GM21619 (cell line): ENCODE results near the gene MAP3K14.
"Not testable (repeated sequence)": the region's sequence is repeated elsewhere in the genome, so short reads cannot be mapped to it uniquely, and the experiment has no call there.

Experiments
- ATAC-seq: cut with Tn5 transposase; IDR thresholded peaks from one replicate; pipeline ENCODE4 v1.9.1; 2021; ENCODE audit not compliant: unreplicated experiment

MAP3K14 gene

DNA sequence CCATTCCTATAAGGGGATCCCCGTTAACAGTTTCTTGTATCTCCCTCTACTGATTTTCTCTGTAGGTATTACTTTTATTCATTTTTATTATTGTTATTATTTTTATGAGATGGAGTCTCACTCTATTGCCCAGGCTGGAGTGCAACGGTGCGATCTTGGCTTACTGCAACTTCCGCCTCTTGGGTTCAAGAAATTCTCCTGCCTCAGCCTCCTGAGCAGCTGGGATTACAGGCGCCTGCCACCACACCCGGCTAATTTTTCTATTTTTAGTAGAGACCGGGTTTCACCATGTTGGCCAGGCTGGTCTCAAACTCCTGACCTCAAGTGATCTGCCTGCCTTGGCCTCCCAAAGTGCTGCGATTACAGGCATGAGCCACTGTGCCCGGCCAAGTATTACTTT is 14.6 kb downstream of the MAP3K14 start:
- ATAC-seq = not testable (repeated sequence)

DNA sequence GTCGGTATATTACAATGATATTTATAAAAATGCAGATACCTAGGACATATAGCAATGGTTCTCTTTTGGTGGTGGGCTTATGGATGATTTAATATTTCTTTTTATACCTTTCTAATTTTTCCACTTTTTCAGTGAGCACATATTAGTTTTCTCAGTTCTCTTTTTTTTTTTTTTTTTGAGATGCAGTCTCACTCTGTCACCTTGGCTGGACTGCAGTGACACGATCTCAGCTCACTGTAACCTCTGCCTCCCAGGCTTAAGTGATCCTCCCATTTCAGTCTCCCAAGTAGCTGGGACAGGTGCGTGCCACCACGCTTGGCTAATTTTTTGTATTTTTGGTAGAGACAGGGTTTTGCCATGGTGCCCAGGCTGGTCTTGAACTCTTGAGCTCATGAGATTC is 15.1 kb downstream of the MAP3K14 start:
- no peak for ATAC-seq

DNA sequence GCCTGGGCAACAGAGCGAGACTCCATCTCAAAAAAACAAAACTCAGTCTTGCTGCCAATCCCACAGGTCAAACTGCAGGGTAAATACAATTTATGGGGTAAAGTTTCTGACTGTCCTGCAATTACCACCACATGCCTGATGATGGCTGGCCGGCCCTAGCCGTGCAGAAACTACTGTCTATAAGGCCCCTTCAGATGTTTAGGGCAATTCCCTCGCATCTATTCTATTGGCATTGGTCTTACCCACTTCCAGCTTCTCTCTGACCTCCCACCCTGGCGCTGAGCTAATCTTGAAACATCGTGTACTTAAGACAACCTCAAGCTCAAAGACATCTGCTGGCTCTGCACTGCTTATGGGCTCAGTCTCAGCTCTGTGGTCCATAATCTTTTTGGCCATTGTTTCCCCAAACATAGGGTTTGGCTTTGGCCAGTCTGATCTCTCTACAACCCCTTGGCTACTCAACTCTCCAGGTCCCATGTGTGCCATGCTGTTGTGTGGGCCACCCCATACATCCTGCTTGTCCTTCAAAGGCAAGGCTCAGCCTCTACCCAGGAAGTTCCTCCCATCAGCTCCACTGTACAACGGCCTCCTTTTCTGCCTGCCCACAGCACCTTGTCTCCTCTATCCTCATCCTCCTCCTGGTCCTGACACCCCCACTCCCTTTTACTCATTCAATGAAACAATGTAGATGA is 16.6 kb downstream of the MAP3K14 start:
- ATAC-seq = no peak

DNA sequence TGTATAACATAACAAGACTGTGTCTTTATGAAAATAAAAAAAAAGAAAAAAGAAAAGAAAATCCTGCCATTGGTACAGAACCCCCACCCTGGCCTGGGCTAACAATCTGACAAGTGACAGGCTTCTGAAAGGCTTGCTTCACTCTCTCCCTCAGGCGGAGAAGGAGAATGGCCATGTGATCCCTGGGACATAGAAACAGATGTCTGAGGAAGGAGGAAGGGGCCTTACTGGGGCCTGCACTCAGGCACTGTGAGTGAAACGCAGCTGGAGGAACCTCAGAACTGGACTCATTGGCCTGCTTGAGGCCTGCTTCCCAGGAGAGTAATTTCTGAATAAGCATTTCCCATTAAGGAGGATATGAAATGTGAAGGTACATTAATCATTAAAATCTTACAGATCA is 17.5 kb downstream of the MAP3K14 start:
- no peak for ATAC-seq

DNA sequence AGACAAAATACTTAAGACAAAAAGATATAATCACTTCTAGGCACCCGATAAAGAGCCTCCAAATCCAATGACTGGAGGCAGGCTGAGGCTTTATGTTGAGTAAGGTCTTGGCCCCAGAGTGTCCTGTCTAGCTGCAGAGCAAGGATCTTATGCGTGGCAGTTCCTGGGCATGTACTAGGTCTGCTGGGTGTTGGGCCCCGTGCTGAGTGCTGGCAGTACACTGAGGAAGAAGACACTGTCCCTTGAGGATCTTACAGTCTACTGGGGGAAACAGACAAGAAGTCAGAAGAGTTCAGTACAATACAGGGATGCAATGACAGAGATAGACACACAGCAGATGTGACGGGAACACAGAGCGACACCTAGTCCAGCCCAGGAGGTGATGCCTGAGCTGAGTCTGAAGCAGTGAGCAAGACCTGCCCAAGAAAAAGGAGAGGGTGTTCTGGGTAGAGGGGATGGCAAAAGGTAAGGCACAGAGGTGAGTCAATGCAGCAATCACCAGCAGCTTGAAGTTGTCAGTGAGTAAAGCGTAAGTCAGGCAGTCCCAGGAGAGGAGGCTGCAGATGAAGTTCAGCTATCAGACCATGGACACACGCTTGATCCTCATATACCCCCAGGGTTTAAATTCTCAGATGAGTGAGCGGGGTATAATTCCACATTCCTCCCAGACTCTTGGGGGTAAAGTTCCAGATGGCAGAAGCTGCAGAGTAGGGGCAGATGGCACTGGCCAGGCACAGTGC is 18.1 kb downstream of the MAP3K14 start:
- ATAC-seq = no peak

DNA sequence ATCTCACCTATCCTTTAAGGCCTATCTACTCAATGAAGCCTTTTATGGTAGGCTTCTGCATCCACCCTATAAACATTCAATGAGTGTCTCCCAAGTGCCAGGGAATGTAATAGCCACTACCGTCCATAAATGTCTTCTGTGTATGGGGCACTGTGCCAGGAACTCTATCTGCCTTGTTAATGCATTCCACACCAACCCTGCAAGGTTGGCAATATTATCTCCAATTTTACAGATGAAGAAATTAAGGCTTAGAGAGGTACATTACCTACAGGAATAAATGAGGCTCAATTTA is 20.0 kb downstream of the MAP3K14 start:
- ATAC-seq = no peak

DNA sequence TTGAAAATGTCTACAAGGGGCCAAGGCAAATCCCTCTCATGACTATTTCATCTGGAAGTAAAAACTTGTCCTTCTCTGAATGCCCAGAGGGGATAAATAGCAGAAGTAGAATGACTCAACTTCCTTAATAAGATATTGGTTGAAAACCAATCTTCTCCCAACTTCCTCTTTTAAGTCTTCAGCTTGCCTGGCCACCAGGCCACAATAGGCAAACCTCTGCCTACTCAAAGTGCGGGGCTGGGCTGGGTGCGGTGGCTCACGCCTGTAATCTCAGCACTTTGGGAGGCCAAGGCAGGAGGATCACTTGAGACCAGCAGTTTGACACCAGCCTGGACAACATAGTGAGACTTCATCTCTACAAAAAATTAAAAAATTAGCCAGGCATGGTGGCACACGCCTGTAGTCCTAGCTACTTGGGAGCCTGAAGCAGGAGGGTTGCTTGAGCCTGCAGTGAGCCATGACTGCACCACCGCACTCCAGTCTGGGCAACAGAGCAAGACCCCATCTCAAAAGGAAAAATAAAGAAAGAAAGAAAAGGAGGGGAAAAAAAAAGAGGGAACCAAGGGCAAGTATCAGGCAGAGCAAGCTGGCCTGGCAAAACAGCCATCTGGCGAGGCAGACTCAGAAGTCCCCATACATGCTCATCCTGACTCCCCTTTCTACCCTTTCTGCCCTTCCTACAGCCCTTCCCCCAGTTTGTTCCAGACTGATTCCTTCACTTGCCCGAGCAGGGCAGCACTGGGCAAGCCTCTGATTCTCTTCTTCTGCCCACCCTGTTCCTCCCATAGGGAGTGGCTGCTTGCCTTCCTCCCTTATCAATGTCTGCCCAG is 20.6 kb downstream of the MAP3K14 start:
- ATAC-seq = no peak

DNA sequence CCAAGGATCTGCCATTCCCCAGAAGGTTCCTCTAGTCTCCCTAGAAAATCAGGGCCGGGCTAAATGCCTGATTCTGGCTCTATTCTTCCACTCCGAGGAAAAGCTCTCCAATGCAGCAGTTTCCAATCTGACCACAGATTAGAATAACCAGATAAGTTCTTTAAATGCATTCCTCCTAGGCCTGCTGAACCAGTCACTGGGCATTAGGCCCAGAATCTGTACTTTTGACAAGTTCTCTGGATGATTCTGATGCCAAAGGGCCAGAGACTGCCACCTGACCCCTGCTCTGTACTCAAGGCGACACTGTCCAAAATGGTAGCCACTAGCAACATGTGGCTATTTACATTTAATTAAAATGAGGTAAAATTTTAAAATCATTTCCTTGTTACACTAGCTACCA is 22.3 kb downstream of the MAP3K14 start:
- no peak for ATAC-seq

DNA sequence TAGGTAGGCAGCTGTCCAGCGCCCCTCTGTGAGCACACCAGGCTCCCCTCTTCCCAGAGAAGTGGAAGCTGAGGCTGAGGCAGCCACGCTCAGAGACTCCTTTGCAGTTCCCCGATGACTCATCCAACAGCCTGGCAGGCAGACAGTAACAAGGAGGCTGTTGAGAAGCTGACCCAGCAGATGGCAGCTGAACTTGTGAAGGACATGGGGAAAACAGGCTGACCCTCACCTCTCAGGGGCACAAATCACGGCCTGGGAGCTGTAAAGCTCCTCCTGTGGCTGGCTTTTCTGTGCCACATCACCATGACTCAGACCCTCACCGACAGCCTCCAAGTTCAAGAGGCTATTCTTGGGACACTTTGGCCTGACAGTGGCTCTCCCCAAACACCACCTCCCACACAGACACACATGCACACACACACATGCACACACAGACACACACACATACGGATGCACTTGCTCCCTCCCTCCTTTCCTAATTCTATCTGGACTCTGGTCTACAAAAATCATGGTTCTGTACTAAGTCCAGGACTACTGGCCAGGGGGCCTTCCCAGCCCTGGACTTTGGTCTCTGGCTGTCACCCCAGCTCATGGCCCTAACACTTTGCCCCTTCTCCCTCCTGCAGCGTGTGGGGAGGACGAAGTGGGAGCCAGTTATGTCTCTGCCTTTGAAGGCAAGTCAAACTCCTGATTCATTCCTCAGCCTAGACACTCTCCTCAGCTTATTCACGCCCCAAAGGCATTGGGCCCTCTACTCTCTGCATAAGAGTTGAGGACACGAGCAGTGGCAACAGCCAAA is 23.2 kb downstream of the MAP3K14 start:
- no peak for ATAC-seq

DNA sequence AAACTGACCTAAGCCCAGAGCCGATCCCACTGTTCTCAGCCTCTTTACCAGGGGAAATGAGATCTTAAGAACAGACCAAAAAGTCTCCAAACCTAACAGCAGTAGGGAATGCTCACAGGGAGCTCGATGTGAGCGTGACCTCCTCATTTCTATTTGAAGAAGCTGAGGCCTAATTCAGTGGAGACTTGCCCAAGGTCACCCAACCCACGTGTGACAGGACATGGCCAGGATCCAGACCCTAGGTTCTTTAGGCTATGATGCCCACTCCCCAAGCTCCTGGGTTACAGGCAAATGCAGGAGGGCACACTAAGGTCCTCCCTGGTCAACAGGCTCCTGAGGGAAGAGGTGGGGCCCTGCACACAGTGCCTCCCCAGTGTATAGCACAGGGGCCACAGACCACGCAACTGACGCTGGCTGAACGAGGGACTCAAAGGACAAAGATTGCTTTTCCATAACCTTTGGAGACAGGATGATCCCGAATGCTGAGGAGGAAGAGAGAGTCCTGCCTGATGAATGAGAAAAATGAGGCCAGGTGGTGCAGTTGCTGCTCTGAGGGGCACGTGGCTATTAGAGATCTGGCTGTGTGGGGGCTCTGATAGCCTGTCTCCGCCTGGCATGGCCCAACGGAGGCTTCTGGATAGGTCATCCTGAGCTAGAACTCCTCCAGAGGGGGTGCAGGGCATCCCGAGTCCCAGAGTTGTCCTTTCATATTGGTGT is 24.0 kb downstream of the MAP3K14 start:
- ATAC-seq = no peak

DNA sequence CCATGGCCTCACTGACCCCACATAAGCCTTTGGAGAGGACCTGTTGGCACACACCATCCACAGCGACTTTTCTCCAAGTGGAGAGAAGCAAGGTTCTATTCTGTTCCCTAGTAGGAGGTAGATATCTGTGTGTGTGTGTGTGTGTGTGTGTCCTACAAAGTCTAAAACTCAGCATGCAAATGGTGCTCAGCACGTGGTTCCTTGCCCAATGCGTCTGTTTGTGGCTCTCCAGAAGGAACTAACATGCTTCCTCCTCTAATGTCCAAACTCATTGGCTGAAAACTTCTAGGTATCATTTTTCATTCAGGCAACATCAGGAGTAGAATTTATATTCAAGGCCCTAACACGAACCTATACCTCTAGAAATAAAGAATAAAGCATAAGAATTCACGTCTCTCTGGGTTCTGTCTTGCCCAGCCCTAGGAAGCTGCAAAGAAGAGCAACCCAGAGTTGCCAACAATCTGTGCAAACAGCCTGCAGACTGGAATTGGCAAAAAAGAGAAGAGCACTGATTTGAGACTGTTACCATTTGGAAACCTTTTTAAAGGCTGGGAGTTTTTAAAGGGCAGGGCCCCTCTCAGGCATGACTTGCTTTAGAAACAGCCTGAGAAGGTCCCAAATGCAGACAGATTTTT is 25.5 kb downstream of the MAP3K14 start:
- ATAC-seq = no peak

DNA sequence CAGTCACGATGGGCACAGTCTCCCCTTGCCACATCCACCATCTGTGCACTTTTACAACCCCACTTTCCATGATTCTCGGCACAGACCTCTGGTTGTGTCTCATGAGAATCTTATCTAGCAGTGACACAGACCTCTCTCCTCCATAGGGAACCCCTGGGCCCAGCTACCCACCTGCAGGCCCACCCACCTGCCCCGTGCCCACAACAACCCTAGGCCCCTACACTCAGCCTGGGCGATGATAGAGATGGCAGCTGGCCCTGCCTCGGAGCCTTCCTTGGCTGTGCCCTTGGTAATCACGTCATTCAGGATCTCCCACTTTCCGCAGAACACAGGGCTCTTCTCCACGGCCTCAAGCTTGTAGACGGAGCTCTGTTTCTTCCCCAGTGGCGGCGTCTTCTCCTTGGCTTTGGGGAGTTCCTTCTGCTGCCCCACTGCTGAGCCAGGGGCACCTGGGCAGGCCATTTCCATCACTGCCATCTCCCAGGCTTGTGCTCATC is 26.5 kb downstream of the MAP3K14 start:
- no peak for ATAC-seq

DNA sequence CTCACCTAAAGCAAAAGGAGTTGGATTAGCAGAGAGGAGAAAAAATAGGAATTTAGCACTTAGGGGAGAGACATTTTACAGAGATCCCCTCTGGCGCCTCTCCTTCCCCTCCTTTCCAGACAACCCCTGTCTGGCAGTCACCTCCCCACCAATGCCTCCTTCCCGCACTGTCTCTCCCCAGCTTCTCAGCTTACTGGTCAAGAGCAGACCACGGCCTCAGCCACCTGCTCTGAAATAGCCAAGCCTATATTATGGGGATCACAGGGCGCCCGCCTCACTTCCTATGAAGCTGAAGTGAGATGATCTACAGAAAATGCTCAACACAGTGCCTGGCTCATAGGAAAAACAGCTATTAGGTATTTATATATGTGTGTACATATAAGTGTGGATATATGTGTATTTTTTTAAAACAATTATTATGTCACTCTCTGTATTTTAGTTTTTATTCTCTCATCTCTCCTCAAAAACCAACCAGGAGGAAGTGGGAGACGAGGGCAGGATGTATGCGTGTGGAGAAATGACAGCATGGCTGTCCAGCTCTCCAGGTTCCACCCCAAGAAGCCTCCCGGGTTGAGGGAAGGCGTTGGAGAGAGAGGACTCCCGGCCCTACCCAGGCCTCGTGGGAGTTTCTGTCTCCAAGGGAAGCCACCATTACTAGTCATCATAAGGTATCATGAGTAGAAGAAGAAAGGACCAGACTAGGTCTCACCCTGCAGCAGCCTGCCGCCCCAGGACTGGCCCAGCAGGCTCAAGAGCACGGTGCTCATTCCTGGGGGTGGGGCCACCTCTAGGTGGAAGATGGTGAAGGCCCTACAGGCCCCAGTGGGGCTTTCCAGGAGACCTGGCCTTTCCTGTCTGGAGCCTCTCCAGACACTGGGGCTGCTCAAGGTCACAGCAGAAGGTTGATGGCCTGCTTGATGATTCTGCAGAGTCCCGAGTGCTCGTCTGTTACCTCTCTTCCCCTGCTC is 27.2 kb downstream of the MAP3K14 start:
- ATAC-seq = no peak

DNA sequence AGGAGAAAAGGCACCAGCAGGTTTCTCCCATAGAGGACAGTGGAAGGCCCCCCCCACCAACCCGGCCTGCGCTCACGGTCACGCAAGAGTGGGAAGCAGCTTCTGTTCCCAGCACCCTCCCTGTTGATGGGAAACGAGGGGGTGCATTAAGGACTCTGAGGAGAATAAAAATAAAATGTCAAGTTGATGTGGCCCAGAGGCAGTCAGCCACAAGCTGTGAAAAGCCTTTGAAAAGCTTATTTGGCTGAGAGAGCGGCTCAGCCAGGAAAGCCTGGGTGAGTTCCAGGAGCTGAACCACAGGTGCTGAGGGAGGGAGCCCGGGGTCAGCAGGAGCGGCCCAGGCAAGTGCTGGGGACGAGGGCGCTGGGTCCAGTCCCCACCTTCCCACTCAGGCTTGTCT is 28.0 kb downstream of the MAP3K14 start:
- ATAC-seq = no peak

DNA sequence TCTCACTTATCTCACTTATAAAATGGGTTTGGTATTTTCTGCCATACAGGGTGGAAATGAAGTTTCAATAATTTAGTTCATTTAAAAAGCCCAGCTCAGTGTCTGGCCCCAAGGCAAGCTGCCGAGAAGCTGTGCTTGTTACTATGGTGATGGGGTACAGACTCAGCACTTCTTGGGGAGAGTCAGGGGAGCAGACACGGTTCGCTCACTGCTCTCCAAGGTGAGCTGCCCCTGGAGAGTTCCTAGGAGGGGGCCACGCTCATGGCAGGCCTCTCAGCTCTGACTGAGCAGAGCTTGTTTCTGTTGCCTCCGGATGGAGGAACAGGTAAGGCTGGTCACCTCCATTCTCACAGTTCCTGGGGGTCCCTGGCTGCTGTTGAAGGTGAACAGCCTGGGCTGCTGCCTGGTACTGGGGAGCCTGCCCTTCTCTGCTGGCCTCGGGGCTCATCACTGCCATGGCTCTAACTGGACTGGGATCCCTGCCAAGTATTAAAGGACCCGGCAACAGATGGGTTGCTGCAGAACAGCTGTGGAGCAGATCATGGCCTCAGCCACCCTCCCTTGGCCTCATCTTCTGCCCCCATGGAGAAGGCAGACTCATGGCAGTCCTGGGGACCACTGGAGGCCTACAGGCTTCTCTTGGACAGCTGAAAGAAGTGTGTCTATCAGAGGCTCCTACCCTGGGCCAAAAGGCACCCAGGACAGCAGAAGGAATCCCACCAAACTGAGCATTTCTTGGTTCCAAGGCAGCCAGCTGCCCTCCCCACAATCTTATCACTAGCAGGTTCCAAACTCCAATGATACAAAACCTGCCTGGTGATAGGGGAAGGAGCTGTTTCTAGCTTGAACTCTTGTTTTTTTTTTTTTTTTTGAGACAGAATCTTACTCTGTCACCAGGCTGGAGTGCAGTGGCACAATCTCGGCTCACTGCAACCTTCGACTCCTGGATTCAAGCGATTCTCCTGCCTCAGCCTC is 29.0 kb downstream of the MAP3K14 start:
- no peak for ATAC-seq

DNA sequence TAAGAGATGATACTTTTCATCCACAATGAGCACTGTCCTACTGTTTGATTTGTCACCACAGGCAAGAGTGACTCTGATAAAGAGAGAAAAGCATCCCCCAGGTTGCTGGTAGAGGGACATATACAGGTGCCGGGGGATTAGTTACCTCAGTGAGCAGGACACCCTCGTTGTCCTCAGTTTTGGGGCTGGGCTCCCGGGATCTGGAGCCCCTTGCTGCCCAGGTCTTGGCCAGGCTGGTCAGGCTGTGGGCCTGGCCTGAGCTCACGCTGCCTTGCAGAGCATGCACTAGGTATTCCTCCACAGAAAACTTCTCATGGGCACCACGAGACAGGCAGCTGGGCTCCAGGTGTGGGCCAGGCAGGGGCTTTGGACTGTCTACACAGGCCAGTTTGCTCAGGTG is 30.5 kb downstream of the MAP3K14 start:
- no peak for ATAC-seq
